HEK293 (cell line): ENCODE results near the gene RNF123.

Experiments used
- CTCF ChIA-PET: fragments of 350-600 bp; formaldehyde crosslinking; extraction: SDS; loops from one replicate; lab custom pipeline; 2021; ENCODE audit warnings: antibody characterized with exemption; lab: Yijun Ruan, JAX
- POLR2A ChIA-PET: fragments of 300-600 bp; formaldehyde crosslinking; extraction: SDS; loops from one replicate; lab custom pipeline; 2020; ENCODE audit warnings: antibody characterized with exemption, inconsistent platforms; lab: Yijun Ruan, JAX
- H3K27ac ChIP-seq: fragments of 200-500 bp; sonication (Bioruptor generic); 2 replicates; pipeline ENCODE4 v1.5.1; 2014; ENCODE audit warnings: low read depth, low read length, control low read depth, inconsistent platforms; ENCODE audit errors: extremely low read depth
- H3K36me3 ChIP-seq, 2 experiments: fragments of 200-500 bp in 1 of 2; sonication (Bioruptor generic) in 1 of 2; 1 replicate in 1 of 2; 2 replicates in 1 of 2; pipeline ENCODE4 v1.5.1; 2014 to 2017; ENCODE audit warnings: inconsistent platforms in 2 of 2, low read length in 2 of 2; ENCODE audit not compliant: control insufficient read depth in 2 of 2, insufficient read depth in 1 of 2
- H3K4me1 ChIP-seq: fragments of 200-500 bp; sonication (Bioruptor generic); 2 replicates; pipeline ENCODE4 v1.5.1; 2014; ENCODE audit warnings: mild to moderate bottlenecking, low read length, inconsistent platforms; ENCODE audit not compliant: control insufficient read depth, insufficient read depth
- H3K4me3 ChIP-seq: 2 replicates; pipeline ENCODE4 v1.5.1; 2011; ENCODE audit warnings: low read depth, mild to moderate bottlenecking, control low read depth, low read length, moderate library complexity
- H3K9me3 ChIP-seq: fragments of 200-500 bp; sonication (Bioruptor generic); 2 replicates; pipeline ENCODE4 v1.5.1; 2014; ENCODE audit warnings: low read depth, low read length, inconsistent platforms; ENCODE audit not compliant: control insufficient read depth, insufficient read depth
- ATF2 ChIP-seq: fragments of 450-650 bp; formaldehyde crosslinking; IDR thresholded peaks from 2 replicates; pipeline ENCODE4 v1.5.1; 2016; ENCODE audit warnings: missing biosample characterization, missing genetic modification characterization, low read depth
- GLIS2 ChIP-seq: fragments of 450-650 bp; formaldehyde crosslinking; IDR thresholded peaks from 2 replicates; pipeline ENCODE4 v1.5.1; 2016; ENCODE audit warnings: missing biosample characterization, missing genetic modification characterization
- KLF17 ChIP-seq: fragments of 450-650 bp; formaldehyde crosslinking; IDR thresholded peaks from 2 replicates; pipeline ENCODE4 v1.5.1; 2016; ENCODE audit warnings: missing biosample characterization, missing genetic modification characterization
- MEIS1 ChIP-seq: sonication (generic); formaldehyde crosslinking; IDR thresholded peaks from 2 replicates; pipeline ENCODE4 v1.8.1; 2022; ENCODE audit warnings: missing genetic modification reagents, mild to moderate bottlenecking, borderline replicate concordance
- PRDM6 ChIP-seq: fragments of 450-650 bp; formaldehyde crosslinking; IDR thresholded peaks from 2 replicates; pipeline ENCODE4 v1.5.1; 2017; ENCODE audit warnings: missing biosample characterization, missing genetic modification characterization
- SP2 ChIP-seq: fragments of 450-650 bp; formaldehyde crosslinking; IDR thresholded peaks from 2 replicates; pipeline ENCODE4 v1.5.1; 2016; ENCODE audit warnings: missing biosample characterization, missing genetic modification characterization
- WT1 ChIP-seq: fragments of 450-650 bp; formaldehyde crosslinking; IDR thresholded peaks from 2 replicates; pipeline ENCODE4 v1.5.1; 2016; ENCODE audit warnings: missing biosample characterization, missing genetic modification characterization
- ZBTB11 ChIP-seq: fragments of 450-650 bp; formaldehyde crosslinking; conservative IDR thresholded peaks from 2 replicates; pipeline ENCODE4 v1.5.1; 2016; ENCODE audit warnings: low read depth, missing biosample characterization, missing genetic modification characterization
- ZBTB48 ChIP-seq: fragments of 450-650 bp; formaldehyde crosslinking; IDR thresholded peaks from 2 replicates; pipeline ENCODE4 v1.5.1; 2016; ENCODE audit warnings: missing biosample characterization, missing genetic modification characterization
- ZBTB8A ChIP-seq: fragments of 450-650 bp; formaldehyde crosslinking; IDR thresholded peaks from 2 replicates; pipeline ENCODE4 v1.5.1; 2016; ENCODE audit warnings: missing biosample characterization, missing genetic modification characterization
- ZEB2 ChIP-seq: fragments of 450-650 bp; formaldehyde crosslinking; IDR thresholded peaks from 2 replicates; pipeline ENCODE4 v1.5.1; 2016; ENCODE audit warnings: missing biosample characterization, missing genetic modification characterization
- ZFHX2 ChIP-seq: fragments of 450-650 bp; formaldehyde crosslinking; conservative IDR thresholded peaks from 2 replicates; pipeline ENCODE4 v1.5.1; 2016; ENCODE audit warnings: missing biosample characterization, missing genetic modification characterization
- ZNF221 ChIP-seq: fragments of 450-650 bp; formaldehyde crosslinking; IDR thresholded peaks from 2 replicates; pipeline ENCODE4 v1.5.1; 2017; ENCODE audit warnings: missing biosample characterization, missing genetic modification characterization, borderline replicate concordance
- ZNF266 ChIP-seq: fragments of 450-650 bp; formaldehyde crosslinking; IDR thresholded peaks from 2 replicates; pipeline ENCODE4 v1.5.1; 2016; ENCODE audit warnings: missing biosample characterization, missing genetic modification characterization, low read depth
- ZNF292 ChIP-seq: fragments of 450-650 bp; formaldehyde crosslinking; IDR thresholded peaks from 2 replicates; pipeline ENCODE4 v1.5.1; 2016; ENCODE audit warnings: low read depth, missing biosample characterization, missing genetic modification characterization, borderline replicate concordance
- ZNF423 ChIP-seq: fragments of 450-650 bp; formaldehyde crosslinking; IDR thresholded peaks from 2 replicates; pipeline ENCODE4 v1.5.1; 2016; ENCODE audit warnings: missing biosample characterization, missing genetic modification characterization
- ZNF426 ChIP-seq: fragments of 450-650 bp; formaldehyde crosslinking; IDR thresholded peaks from 2 replicates; pipeline ENCODE4 v1.5.1; 2017; ENCODE audit warnings: missing biosample characterization, missing genetic modification characterization, mild to moderate bottlenecking, inconsistent platforms, moderate library complexity
- ZNF558 ChIP-seq: fragments of 450-650 bp; formaldehyde crosslinking; IDR thresholded peaks from 2 replicates; pipeline ENCODE4 v1.5.1; 2016; ENCODE audit warnings: missing biosample characterization, missing genetic modification characterization
- ZNF560 ChIP-seq: fragments of 450-650 bp; formaldehyde crosslinking; IDR thresholded peaks from 2 replicates; pipeline ENCODE4 v1.5.1; 2017; ENCODE audit warnings: missing biosample characterization, missing genetic modification characterization, borderline replicate concordance
- ZNF580 ChIP-seq: fragments of 450-650 bp; formaldehyde crosslinking; IDR thresholded peaks from 2 replicates; pipeline ENCODE4 v1.5.1; 2016; ENCODE audit warnings: missing biosample characterization, missing genetic modification characterization
- ZNF677 ChIP-seq: fragments of 450-650 bp; IDR thresholded peaks from 2 replicates; pipeline ENCODE4 v1.5.0; 2018; ENCODE audit warnings: missing biosample characterization, mild to moderate bottlenecking, missing genetic modification characterization, moderate library complexity
- ZNF791 ChIP-seq: fragments of 450-650 bp; formaldehyde crosslinking; IDR thresholded peaks from 2 replicates; pipeline ENCODE4 v1.5.1; 2016; ENCODE audit warnings: missing biosample characterization, missing genetic modification characterization

Gene RNF123

GRCh38 chr3:49673121-49673714 is 16.1 kb upstream of the RNF123 start:
- Histone ChIP-seq H3K27ac (peak overlapping the region; percentile 72; the same call in 1 of the 2 replicates), H3K9me3 (no peaks in the 10 kb centered on the region), H3K4me1 (no peaks in the 10 kb centered on the region), H3K36me3 (peaks cover 0 to 30% of the 10 kb centered on the region in 2 experiments; a peak in 1 of 3 replicates), H3K4me3 (peak overlapping the region; percentile 89)
- CTCF ChIA-PET = interaction anchor here (0.6 to 5.1 kb wide), 8 partner anchors 107 to 370 kb away, joined by 3 to 104 read pairs (median 5); no protein-coding TSS in a partner anchor
- TF ChIP-seq ZNF426 (tag by site-specific recombination) (no peak), ZNF558 (tag by site-specific recombination) (no peak), ZNF423 (tag by site-specific recombination) (0 out of 2 replicates have a peak, but pooled peaks have one; percentile 32), ZBTB48 (tag by site-specific recombination) (peak; percentile 58; the same call in 1 of the 2 replicates), ZNF791 (tag by site-specific recombination) (no peak), SP2 (no peak), PRDM6 (tag by site-specific recombination) (no peak)
- POLR2A ChIA-PET = interaction anchor here (0.5 to 1.4 kb wide), 3 partner anchors 61 to 133 kb away, joined by 4 to 14 read pairs (median 5); no protein-coding TSS in a partner anchor

GRCh38 chr3:49673715-49674496 is 15.5 kb upstream of the RNF123 start, which contains the start of gene APEH:
Gene APEH (plus strand): TSS chr3:49674351. CDS start chr3:49674402, 51 bp downstream.
- Histone ChIP-seq H3K4me3 (peak within 1 kb of the TSS; percentile 89), H3K36me3 (peaks cover 0 to 37% of the 10 kb centered on the region in 2 experiments; a peak in 1 of 3 replicates), H3K9me3 (no peaks in the 10 kb centered on the region), H3K4me1 (no peaks in the 10 kb centered on the region), H3K27ac (peak within 1 kb of the TSS; percentile 72)
- ChIA-PET CTCF (interaction anchor here (0.6 to 5.1 kb wide), 3 partner anchors 30 to 134 kb away, joined by 3 to 104 read pairs (median 4); no protein-coding TSS in a partner anchor), POLR2A (interaction anchor here (1.3 to 1.4 kb wide), 2 partner anchors 134 kb away, joined by 3 to 14 read pairs; no protein-coding TSS in a partner anchor)
- TF ChIP-seq ZBTB11 (tag by site-specific recombination) = peak; percentile 98
- TF ChIP-seq ZNF292 (tag by site-specific recombination) = no peak
- TF ChIP-seq MEIS1 (CRISPR knock-in tag) = no peak
- TF ChIP-seq ATF2 (tag by site-specific recombination) = no peak
- no peak for TF ChIP-seq KLF17 (tag by site-specific recombination)
- peak; percentile 76 for TF ChIP-seq ZFHX2 (tag by site-specific recombination)
- TF ChIP-seq ZNF221 = no peak
- peak; percentile 90 for TF ChIP-seq ZNF580
- no peak for TF ChIP-seq ZNF266 (tag by site-specific recombination)
- peak; percentile 85; the same call in 1 of the 2 replicates for TF ChIP-seq ZEB2 (tag by site-specific recombination)
- TF ChIP-seq GLIS2 (tag by site-specific recombination) = peak; percentile 98
- peak; percentile 60 for TF ChIP-seq ZBTB8A (tag by site-specific recombination)
- TF ChIP-seq WT1 (tag by site-specific recombination) = peak; percentile 43
- TF ChIP-seq ZNF560 (tag by site-specific recombination) = no peak
- no peak for TF ChIP-seq ZNF677 (tag by site-specific recombination)
